ENCODE measurements around the gene RBFOX2. TPM values are rescaled to one million over a fixed set of nuclear protein-coding genes. Genes with fewer than 3 reads are reported as not detected.
"Not testable (repeated sequence)": the region's sequence is repeated elsewhere in the genome, so short reads cannot be mapped to it uniquely, and the experiment has no call there.

RBFOX2 gene
- total and polyA plus RNA-seq, 4 donors: 29.9 to 152 (median 80.0) TPM

DNA sequence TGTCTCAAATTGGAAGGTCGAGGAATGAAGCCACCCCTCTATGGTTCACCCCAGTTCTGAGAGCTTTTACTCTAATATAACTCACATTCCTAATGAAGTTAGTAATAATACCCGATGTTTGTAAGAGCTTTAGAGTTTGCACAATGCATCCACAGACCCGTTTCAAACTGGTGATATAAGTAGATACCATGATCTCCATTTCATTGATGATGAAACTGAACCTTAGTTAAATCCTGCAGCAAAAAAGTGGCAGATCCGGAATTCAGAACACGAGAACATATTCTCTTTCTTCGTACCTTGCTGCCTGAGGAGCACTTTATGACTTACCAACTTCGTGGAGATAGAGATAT lies 757 bp upstream of the RBFOX2 start:
- DNase-seq: no peak
- 12 to 16% methylated on average over 7 of the region's 7 CpGs for WGBS, 2 donors
- Histone ChIP-seq H3K4me1 (ENCODE audit: control insufficient read depth in 1 of 2, insufficient read depth in 2 of 2, low read length in 2 of 2) (peaks cover 0 to 2% of the 10 kb centered on the region in 2 donors), H3K36me3 (ENCODE audit: control insufficient read depth in 1 of 2, insufficient read depth in 2 of 2, low read length in 1 of 2) (no peaks in the 10 kb centered on the region), H3K4me3 (ENCODE audit: low read length in 2 of 2) (peak overlapping the region; percentile 33 to 89), H3K27me3 (ENCODE audit: control insufficient read depth in 1 of 2, insufficient read depth in 2 of 2, low read length in 1 of 2) (no peaks in the 10 kb centered on the region), H3K27ac (ENCODE audit: low read depth in 1 of 2, low read length in 2 of 2) (peak overlapping the region in 1 of 2 donors; percentile 90), H3K9me3 (ENCODE audit: control insufficient read depth, low read length) (no peaks in the 10 kb centered on the region)
- intact Hi-C loops (cut with DNase I): loop anchor here (5.0 kb wide), 2 partner anchors 38 to 57 kb away; no protein-coding TSS in a partner anchor
- no peak for ATAC-seq (ENCODE audit: low FRiP score)

DNA sequence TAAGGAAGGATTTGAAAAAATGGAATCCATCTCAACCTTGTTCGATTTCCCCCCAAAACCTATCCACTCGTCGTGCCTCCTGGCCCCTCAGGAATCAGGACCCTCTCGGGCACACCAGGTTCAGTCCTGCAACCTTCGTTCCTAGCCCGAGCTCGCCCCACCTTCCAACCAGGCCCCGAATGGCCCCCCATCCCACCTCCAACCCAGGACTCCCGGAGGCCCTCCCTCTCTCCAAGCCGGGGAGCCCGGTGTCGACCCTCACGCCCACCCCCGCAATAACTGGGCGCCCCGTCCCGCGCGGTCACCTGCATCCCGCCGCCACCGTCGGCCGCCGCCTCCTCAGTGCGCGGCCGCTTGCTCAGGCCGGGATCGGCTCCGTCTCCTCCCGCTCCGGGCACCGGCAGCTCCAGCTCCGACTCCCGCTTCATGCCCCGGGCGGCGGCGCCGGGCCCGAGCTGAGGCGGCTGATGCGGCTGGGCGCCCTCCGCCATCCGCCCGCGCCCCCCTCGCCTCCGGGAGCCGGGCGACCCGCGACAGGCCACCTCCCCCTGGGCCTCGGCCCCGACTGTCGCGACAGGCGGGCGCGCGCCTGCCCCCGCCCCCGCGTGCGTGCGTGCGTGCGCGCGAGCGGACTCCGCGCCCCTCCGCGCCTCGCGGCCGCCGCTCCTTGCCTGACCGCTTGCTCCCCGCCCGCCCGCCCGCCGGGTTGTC lies 534 bp downstream of the RBFOX2 start:
- H3K4me1 ChIP-seq (ENCODE audit: control insufficient read depth in 1 of 2, insufficient read depth in 2 of 2, low read length in 2 of 2): peaks cover 0 to 2% of the 10 kb centered on the region in 2 donors
- intact Hi-C loops (cut with DNase I): loop anchor here (5.0 kb wide), 2 partner anchors 39 to 56 kb away; no protein-coding TSS in a partner anchor

DNA sequence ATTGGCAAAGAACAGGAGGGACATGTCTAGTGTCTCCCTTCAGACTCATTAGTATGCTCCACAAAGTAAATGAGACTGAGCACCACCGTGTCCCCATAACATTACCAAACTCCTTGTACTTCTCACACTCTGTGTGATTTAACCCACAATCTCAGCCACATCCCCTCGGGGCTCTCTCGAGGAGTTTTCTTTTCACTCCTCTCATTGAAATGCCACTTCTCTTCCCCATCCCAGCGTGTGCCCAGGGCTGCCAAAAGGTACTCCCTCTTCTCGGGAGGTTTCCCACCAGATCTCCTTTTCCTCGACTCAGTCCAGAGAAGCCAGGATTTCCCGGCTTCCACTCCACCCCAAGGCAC lies 1.1 kb downstream of the RBFOX2 start:
- WGBS, 2 donors: 1% methylated on average over 7 of the region's 7 CpGs
- Histone ChIP-seq H3K36me3 (ENCODE audit: control insufficient read depth in 1 of 2, insufficient read depth in 2 of 2, low read length in 1 of 2) (no peaks in the 10 kb centered on the region), H3K27me3 (ENCODE audit: control insufficient read depth in 1 of 2, insufficient read depth in 2 of 2, low read length in 1 of 2) (no peaks in the 10 kb centered on the region), H3K9me3 (ENCODE audit: control insufficient read depth, low read length) (no peaks in the 10 kb centered on the region), H3K27ac (ENCODE audit: low read depth in 1 of 2, low read length in 2 of 2) (peak overlapping the region; percentile 71 to 90), H3K4me3 (ENCODE audit: low read length in 2 of 2) (peak overlapping the region; percentile 62 to 85), H3K4me1 (ENCODE audit: control insufficient read depth in 1 of 2, insufficient read depth in 2 of 2, low read length in 2 of 2) (peaks cover 0 to 5% of the 10 kb centered on the region in 2 donors)
- DNase-seq: no peak
- ATAC-seq (ENCODE audit: low FRiP score): no peak
- intact Hi-C loops (cut with DNase I): loop anchor here (5.0 kb wide), 2 partner anchors 40 to 55 kb away; no protein-coding TSS in a partner anchor

More for the DNA sequence above, 534 bp downstream of the RBFOX2 start:
- WGBS, 2 donors: 0% methylated on average over 43 to 87 of the region's 87 CpGs
- ATAC-seq (ENCODE audit: low FRiP score) (peak; percentile 1), DNase-seq (peak in 1 of 2 donors; percentile 84)
- H3K27ac ChIP-seq (ENCODE audit: low read depth in 1 of 2, low read length in 2 of 2): peak overlapping the region; percentile 71 to 90
- H3K36me3 ChIP-seq (ENCODE audit: control insufficient read depth in 1 of 2, insufficient read depth in 2 of 2, low read length in 1 of 2): no peaks in the 10 kb centered on the region
- H3K4me3 ChIP-seq (ENCODE audit: low read length in 2 of 2): peak overlapping the region; percentile 62 to 85
- H3K27me3 ChIP-seq (ENCODE audit: control insufficient read depth in 1 of 2, insufficient read depth in 2 of 2, low read length in 1 of 2): no peaks in the 10 kb centered on the region
- no peaks in the 10 kb centered on the region for H3K9me3 ChIP-seq (ENCODE audit: control insufficient read depth, low read length)

DNA sequence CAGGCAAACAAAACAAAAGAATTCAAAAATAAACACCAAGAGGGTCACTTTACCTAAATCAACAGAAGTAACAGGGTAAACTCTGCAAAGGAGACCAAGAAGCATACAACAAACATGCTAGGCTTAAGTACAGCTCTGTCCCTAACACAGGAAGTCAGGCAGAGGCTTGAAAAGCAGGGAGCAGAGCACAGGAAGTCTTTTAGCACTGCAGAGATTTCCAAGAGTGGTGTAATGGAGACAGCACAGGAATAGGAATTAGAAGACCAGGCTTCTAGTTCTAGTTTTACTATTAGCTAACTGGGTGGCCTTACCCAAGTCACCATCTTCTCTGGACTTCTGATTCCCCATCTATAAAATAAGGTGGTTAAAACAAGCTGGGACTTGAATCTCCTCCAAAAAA lies 1.9 kb downstream of the RBFOX2 start:
- ATAC-seq (ENCODE audit: low FRiP score): no peak
- Histone ChIP-seq H3K36me3 (ENCODE audit: control insufficient read depth in 1 of 2, insufficient read depth in 2 of 2, low read length in 1 of 2) (no peaks in the 10 kb centered on the region), H3K4me3 (ENCODE audit: low read length in 2 of 2) (peak overlapping the region in 1 of 2 donors; percentile 85), H3K27me3 (ENCODE audit: control insufficient read depth in 1 of 2, insufficient read depth in 2 of 2, low read length in 1 of 2) (no peaks in the 10 kb centered on the region), H3K27ac (ENCODE audit: low read depth in 1 of 2, low read length in 2 of 2) (no peak overlapping the region), H3K4me1 (ENCODE audit: control insufficient read depth in 1 of 2, insufficient read depth in 2 of 2, low read length in 2 of 2) (peaks cover 0 to 5% of the 10 kb centered on the region in 2 donors), H3K9me3 (ENCODE audit: control insufficient read depth, low read length) (no peaks in the 10 kb centered on the region)
- intact Hi-C loops (cut with DNase I): loop anchor here (5.0 kb wide), 2 partner anchors 41 to 54 kb away; no protein-coding TSS in a partner anchor
- no peak for DNase-seq

DNA sequence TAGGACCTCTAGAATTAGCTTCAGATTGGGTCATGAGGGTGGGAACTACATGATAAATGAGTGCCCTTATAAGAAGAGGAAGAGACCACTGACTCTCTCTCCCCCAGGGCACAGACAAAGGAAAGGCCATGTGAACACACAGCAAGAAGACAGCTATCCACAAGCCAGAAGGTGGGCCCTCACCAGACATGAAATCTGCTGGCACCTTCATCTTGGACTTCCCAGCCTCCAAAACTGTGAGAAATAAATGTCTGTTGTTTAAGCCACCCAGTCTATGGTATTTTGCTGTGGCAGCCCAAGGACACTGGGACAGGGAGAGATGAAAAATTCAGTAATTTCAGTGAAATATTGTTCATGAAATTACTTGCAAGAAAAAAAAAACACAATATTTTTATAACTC lies 5.9 kb downstream of the RBFOX2 start:
- Histone ChIP-seq H3K4me3 (ENCODE audit: low read length in 2 of 2) (no peak overlapping the region), H3K27ac (ENCODE audit: low read depth in 1 of 2, low read length in 2 of 2) (peak overlapping the region; percentile 18 to 44), H3K36me3 (ENCODE audit: control insufficient read depth in 1 of 2, insufficient read depth in 2 of 2, low read length in 1 of 2) (no peaks in the 10 kb centered on the region), H3K9me3 (ENCODE audit: control insufficient read depth, low read length) (no peaks in the 10 kb centered on the region), H3K4me1 (ENCODE audit: control insufficient read depth in 1 of 2, insufficient read depth in 2 of 2, low read length in 2 of 2) (peaks cover 3 to 5% of the 10 kb centered on the region in 2 donors), H3K27me3 (ENCODE audit: control insufficient read depth in 1 of 2, insufficient read depth in 2 of 2, low read length in 1 of 2) (no peaks in the 10 kb centered on the region)
- ATAC-seq (ENCODE audit: low FRiP score) (no peak), DNase-seq (no peak)
- intact Hi-C loops (cut with DNase I): no loop called here

DNA sequence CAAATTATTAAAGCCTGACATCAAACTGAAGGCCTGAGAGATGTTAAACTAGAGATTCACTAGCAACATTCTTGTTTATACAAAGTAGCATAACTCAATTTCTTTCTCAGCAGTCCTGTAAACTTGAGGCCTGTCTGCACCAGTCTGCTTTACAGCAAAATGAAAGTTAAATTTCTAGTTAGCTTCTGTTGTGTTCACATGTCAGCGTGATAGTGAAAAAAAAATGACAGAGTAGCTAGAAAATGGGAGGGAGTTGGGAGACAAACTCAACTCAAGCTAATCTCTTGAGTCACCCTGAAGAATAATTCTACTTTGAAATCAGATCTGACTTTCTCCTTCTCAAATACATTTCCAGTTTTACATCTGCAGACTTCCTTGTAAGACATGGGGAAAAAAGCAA lies 6.5 kb downstream of the RBFOX2 start:
- H3K4me1 ChIP-seq (ENCODE audit: control insufficient read depth in 1 of 2, insufficient read depth in 2 of 2, low read length in 2 of 2): peaks cover 3 to 5% of the 10 kb centered on the region in 2 donors
- DNase-seq: no peak
- H3K4me3 ChIP-seq (ENCODE audit: low read length in 2 of 2): no peak overlapping the region
- WGBS, 2 donors: 0 to 6% methylated on average over 1 of the region's 1 CpG
- no peaks in the 10 kb centered on the region for H3K36me3 ChIP-seq (ENCODE audit: control insufficient read depth in 1 of 2, insufficient read depth in 2 of 2, low read length in 1 of 2)
- H3K27ac ChIP-seq (ENCODE audit: low read depth in 1 of 2, low read length in 2 of 2): peak overlapping the region in 1 of 2 donors; percentile 18
- no peaks in the 10 kb centered on the region for H3K27me3 ChIP-seq (ENCODE audit: control insufficient read depth in 1 of 2, insufficient read depth in 2 of 2, low read length in 1 of 2)
- intact Hi-C loops (cut with DNase I): no loop called here
- no peak for ATAC-seq (ENCODE audit: low FRiP score)
- H3K9me3 ChIP-seq (ENCODE audit: control insufficient read depth, low read length): no peaks in the 10 kb centered on the region

DNA sequence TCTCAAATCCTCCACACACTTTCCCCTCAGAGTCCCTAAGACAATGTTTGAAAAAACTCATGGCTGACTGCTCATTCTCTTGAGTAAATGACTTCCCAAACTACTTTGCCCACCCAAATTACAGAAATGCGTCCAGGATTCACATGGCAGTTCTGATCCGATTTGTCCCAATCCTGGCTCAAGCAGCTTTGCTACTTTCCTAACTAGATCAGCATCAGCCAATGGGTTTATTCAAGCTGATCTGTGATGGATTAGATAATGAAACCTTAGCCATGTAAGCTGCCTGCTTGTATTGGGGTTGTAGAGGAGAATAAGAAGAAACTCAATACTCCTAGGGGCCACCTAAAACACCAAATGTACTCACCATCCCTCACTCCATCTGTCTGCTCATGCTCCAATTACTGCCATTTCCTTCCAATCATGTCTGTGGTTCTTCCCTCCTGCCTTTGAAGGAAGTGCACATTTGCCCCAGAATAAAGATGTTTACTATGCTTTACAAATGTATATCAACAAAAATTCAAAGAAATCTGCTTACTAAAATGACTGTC lies 6.9 kb downstream of the RBFOX2 start:
- 43 to 46% methylated on average over 2 of the region's 2 CpGs for WGBS, 2 donors
- no peaks in the 10 kb centered on the region for H3K9me3 ChIP-seq (ENCODE audit: control insufficient read depth, low read length)
- H3K4me1 ChIP-seq (ENCODE audit: control insufficient read depth in 1 of 2, insufficient read depth in 2 of 2, low read length in 2 of 2): peaks cover 3% of the 10 kb centered on the region in 2 donors
- intact Hi-C loops (cut with DNase I): no loop called here
- H3K27me3 ChIP-seq (ENCODE audit: control insufficient read depth in 1 of 2, insufficient read depth in 2 of 2, low read length in 1 of 2): no peaks in the 10 kb centered on the region
- peak overlapping the region in 1 of 2 donors; percentile 36 for H3K27ac ChIP-seq (ENCODE audit: low read depth in 1 of 2, low read length in 2 of 2)
- ATAC-seq (ENCODE audit: low FRiP score) (no peak), DNase-seq (no peak)
- H3K4me3 ChIP-seq (ENCODE audit: low read length in 2 of 2): no peak overlapping the region
- no peaks in the 10 kb centered on the region for H3K36me3 ChIP-seq (ENCODE audit: control insufficient read depth in 1 of 2, insufficient read depth in 2 of 2, low read length in 1 of 2)

DNA sequence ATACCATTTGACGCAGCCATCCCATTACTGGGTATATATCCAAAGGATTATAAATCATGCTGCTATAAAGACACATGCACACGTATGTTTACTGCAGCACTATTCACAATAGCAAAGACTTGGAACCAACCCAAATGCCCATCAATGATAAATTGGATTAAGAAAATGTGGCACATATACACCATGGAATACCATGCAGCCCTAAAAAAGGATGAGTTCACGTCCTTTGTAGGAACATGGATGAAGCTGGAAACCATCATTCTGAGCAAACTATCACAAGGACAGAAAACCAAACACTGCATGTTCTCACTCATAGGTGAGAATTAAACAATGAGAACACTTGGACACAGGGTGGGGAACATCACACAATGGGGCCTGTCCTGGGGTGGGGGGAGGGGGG lies 7.8 kb downstream of the RBFOX2 start:
- H3K9me3 ChIP-seq (ENCODE audit: control insufficient read depth, low read length); H3K27me3 ChIP-seq (ENCODE audit: control insufficient read depth in 1 of 2, insufficient read depth in 2 of 2, low read length in 1 of 2); H3K36me3 ChIP-seq (ENCODE audit: control insufficient read depth in 1 of 2, insufficient read depth in 2 of 2, low read length in 1 of 2); H3K4me3 ChIP-seq (ENCODE audit: low read length in 2 of 2); intact Hi-C loops (cut with DNase I); H3K4me1 ChIP-seq (ENCODE audit: control insufficient read depth in 1 of 2, insufficient read depth in 2 of 2, low read length in 2 of 2); ATAC-seq (ENCODE audit: low FRiP score); H3K27ac ChIP-seq (ENCODE audit: low read depth in 1 of 2, low read length in 2 of 2); DNase-seq: not testable (repeated sequence)
- 95 to 97% methylated on average over 3 of the region's 3 CpGs for WGBS, 2 donors

DNA sequence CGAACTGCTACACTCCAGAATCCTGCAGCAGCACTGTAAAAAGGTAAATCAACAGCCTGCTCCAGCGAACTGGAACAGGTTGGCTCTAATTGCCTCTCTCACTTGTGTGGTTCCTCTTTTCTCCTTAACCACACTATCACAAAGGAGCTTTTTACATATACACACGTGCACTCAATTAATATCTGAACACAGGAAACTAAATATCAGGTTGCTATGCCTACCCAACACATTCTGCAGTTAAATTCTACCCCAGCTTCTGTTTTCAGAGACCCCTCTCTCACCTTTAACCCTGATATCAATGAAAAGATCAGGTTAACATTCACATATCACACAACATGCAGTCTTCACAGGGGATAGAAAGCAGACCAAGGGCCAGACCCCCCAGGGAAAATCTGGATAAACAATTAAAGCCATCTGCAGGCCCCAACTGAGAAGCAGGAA lies 11.0 kb downstream of the RBFOX2 start:
- Histone ChIP-seq H3K4me3 (ENCODE audit: low read length in 2 of 2) (no peak overlapping the region), H3K9me3 (ENCODE audit: control insufficient read depth, low read length) (no peaks in the 10 kb centered on the region), H3K4me1 (ENCODE audit: control insufficient read depth in 1 of 2, insufficient read depth in 2 of 2, low read length in 2 of 2) (peaks cover 2 to 6% of the 10 kb centered on the region in 2 donors), H3K27ac (ENCODE audit: low read depth in 1 of 2, low read length in 2 of 2) (no peak overlapping the region), H3K36me3 (ENCODE audit: control insufficient read depth in 1 of 2, insufficient read depth in 2 of 2, low read length in 1 of 2) (no peaks in the 10 kb centered on the region), H3K27me3 (ENCODE audit: control insufficient read depth in 1 of 2, insufficient read depth in 2 of 2, low read length in 1 of 2) (no peaks in the 10 kb centered on the region)
- intact Hi-C loops (cut with DNase I): no loop called here
- no peak for ATAC-seq (ENCODE audit: low FRiP score)
- 78 to 82% methylated on average over 3 of the region's 3 CpGs for WGBS, 2 donors
- no peak for DNase-seq

All from aorta (tissue), 5 donors.